ENCODE measurements around the gene TMEM134. TPM values are rescaled to one million over a fixed set of nuclear protein-coding genes. Genes with fewer than 3 reads are reported as not detected.

Gene TMEM134
- total RNA-seq, 2 experiments from 2014 or later: 52.6 to 56.1 TPM

GRCh38 chr11:67498544-67498972 lies 29.5 kb upstream of the TMEM134 start:
- peaks cover 29% of the 10 kb centered on the region for H3K36me3 Mint-ChIP-seq (ENCODE audit: low read depth)

GRCh38 chr11:67497656-67498291 lies 28.7 kb upstream of the TMEM134 start:
- intact Hi-C loops (cut with micrococcal nuclease): no loop called here
- Mint-ChIP-seq H3K36me3 (ENCODE audit: low read depth) (peaks cover 26% of the 10 kb centered on the region), H3K4me3 (no peak overlapping the region), H3K9me3 (no peaks in the 10 kb centered on the region), H3K27ac (no peak overlapping the region), H3K4me1 (ENCODE audit: low read depth) (peaks cover 14% of the 10 kb centered on the region), H3K27me3 (ENCODE audit: low read depth) (no peaks in the 10 kb centered on the region)
- CTCF ChIA-PET: no interaction called here
- DNase-seq: no peak

More at GRCh38 chr11:67498544-67498972, 29.5 kb upstream of the TMEM134 start:
- CTCF ChIA-PET: no interaction called here
- Mint-ChIP-seq H3K4me3 (no peak overlapping the region), H3K27ac (no peak overlapping the region), H3K4me1 (ENCODE audit: low read depth) (peaks cover 21% of the 10 kb centered on the region), H3K9me3 (no peaks in the 10 kb centered on the region), H3K27me3 (ENCODE audit: low read depth) (no peaks in the 10 kb centered on the region)
- intact Hi-C loops (cut with micrococcal nuclease): no loop called here
- no peak for DNase-seq

- no peak for DNase-seq
- CTCF ChIA-PET: no interaction called here
- H3K4me1 Mint-ChIP-seq (ENCODE audit: low read depth): peaks cover 7% of the 10 kb centered on the region
- peaks cover 26% of the 10 kb centered on the region for H3K36me3 Mint-ChIP-seq (ENCODE audit: low read depth)
- intact Hi-C loops (cut with micrococcal nuclease): no loop called here
- H3K27me3 Mint-ChIP-seq (ENCODE audit: low read depth): no peaks in the 10 kb centered on the region
- H3K27ac Mint-ChIP-seq: no peak overlapping the region
- no peak overlapping the region for H3K4me3 Mint-ChIP-seq
- H3K9me3 Mint-ChIP-seq: no peaks in the 10 kb centered on the region
Measured at GRCh38 chr11:67496113-67496512, 27.1 kb upstream of the TMEM134 start.

GRCh38 chr11:67495234-67496005 lies 26.4 kb upstream of the TMEM134 start:
- no peak for DNase-seq
- Mint-ChIP-seq H3K9me3 (no peaks in the 10 kb centered on the region), H3K4me1 (ENCODE audit: low read depth) (peaks cover 3% of the 10 kb centered on the region), H3K27ac (no peak overlapping the region), H3K36me3 (ENCODE audit: low read depth) (peaks cover 22% of the 10 kb centered on the region), H3K27me3 (ENCODE audit: low read depth) (no peaks in the 10 kb centered on the region), H3K4me3 (no peak overlapping the region)
- intact Hi-C loops (cut with micrococcal nuclease): no loop called here
- CTCF ChIA-PET: no interaction called here

- H3K27me3 Mint-ChIP-seq (ENCODE audit: low read depth): no peaks in the 10 kb centered on the region
- intact Hi-C loops (cut with micrococcal nuclease): no loop called here
- no peak overlapping the region for H3K27ac Mint-ChIP-seq
- CTCF ChIA-PET: no interaction called here
- peaks cover 5% of the 10 kb centered on the region for H3K4me1 Mint-ChIP-seq (ENCODE audit: low read depth)
- no peak for DNase-seq
- H3K9me3 Mint-ChIP-seq: no peaks in the 10 kb centered on the region
- H3K36me3 Mint-ChIP-seq (ENCODE audit: low read depth): peaks cover 27% of the 10 kb centered on the region
- H3K4me3 Mint-ChIP-seq: no peak overlapping the region
Measured at GRCh38 chr11:67494371-67495233, 25.6 kb upstream of the TMEM134 start.

- no peaks in the 10 kb centered on the region for H3K27me3 Mint-ChIP-seq (ENCODE audit: low read depth)
- intact Hi-C loops (cut with micrococcal nuclease): no loop called here
Measured at GRCh38 chr11:67493548-67494370, 24.7 kb upstream of the TMEM134 start.

GRCh38 chr11:67492801-67493547 lies 23.9 kb upstream of the TMEM134 start:
- H3K27ac Mint-ChIP-seq: no peak overlapping the region

More at GRCh38 chr11:67493548-67494370, 24.7 kb upstream of the TMEM134 start:
- CTCF ChIA-PET: interaction anchor here (0.6 kb wide), 1 partner anchor 28 kb away, joined by 3 read pairs; no protein-coding TSS in a partner anchor
- peaks cover 28% of the 10 kb centered on the region for H3K36me3 Mint-ChIP-seq (ENCODE audit: low read depth)
- DNase-seq: no peak
- H3K27ac Mint-ChIP-seq: no peak overlapping the region
- peaks cover 10% of the 10 kb centered on the region for H3K4me1 Mint-ChIP-seq (ENCODE audit: low read depth)
- H3K4me3 Mint-ChIP-seq: no peak overlapping the region
- H3K9me3 Mint-ChIP-seq: no peaks in the 10 kb centered on the region

GRCh38 chr11:67492069-67492727 lies 23.1 kb upstream of the TMEM134 start:
- CTCF ChIA-PET: no interaction called here
- intact Hi-C loops (cut with micrococcal nuclease): no loop called here
- no peak for DNase-seq
- peaks cover 33% of the 10 kb centered on the region for H3K36me3 Mint-ChIP-seq (ENCODE audit: low read depth)
- H3K27me3 Mint-ChIP-seq (ENCODE audit: low read depth): no peaks in the 10 kb centered on the region
- H3K27ac Mint-ChIP-seq: no peak overlapping the region
- H3K4me3 Mint-ChIP-seq: no peak overlapping the region
- no peaks in the 10 kb centered on the region for H3K9me3 Mint-ChIP-seq
- H3K4me1 Mint-ChIP-seq (ENCODE audit: low read depth): peaks cover 25% of the 10 kb centered on the region

More at GRCh38 chr11:67492801-67493547, 23.9 kb upstream of the TMEM134 start:
- Mint-ChIP-seq H3K4me3 (no peak overlapping the region), H3K9me3 (no peaks in the 10 kb centered on the region), H3K36me3 (ENCODE audit: low read depth) (peaks cover 33% of the 10 kb centered on the region), H3K4me1 (ENCODE audit: low read depth) (peaks cover 18% of the 10 kb centered on the region), H3K27me3 (ENCODE audit: low read depth) (no peaks in the 10 kb centered on the region)
- intact Hi-C loops (cut with micrococcal nuclease): no loop called here
- peak; percentile 28 for DNase-seq
- CTCF ChIA-PET: interaction anchor here (0.6 kb wide), 1 partner anchor 27 kb away, joined by 3 read pairs; no protein-coding TSS in a partner anchor

- Mint-ChIP-seq H3K27ac (peak overlapping the region; percentile 61), H3K4me3 (no peak overlapping the region), H3K9me3 (no peaks in the 10 kb centered on the region), H3K4me1 (ENCODE audit: low read depth) (peaks cover 33% of the 10 kb centered on the region), H3K36me3 (ENCODE audit: low read depth) (peaks cover 34% of the 10 kb centered on the region), H3K27me3 (ENCODE audit: low read depth) (no peaks in the 10 kb centered on the region)
- DNase-seq: no peak
- intact Hi-C loops (cut with micrococcal nuclease): no loop called here
- CTCF ChIA-PET: no interaction called here
Measured at GRCh38 chr11:67491276-67492068, 22.4 kb upstream of the TMEM134 start.

GRCh38 chr11:67490727-67491065 lies 21.6 kb upstream of the TMEM134 start:
- H3K4me1 Mint-ChIP-seq (ENCODE audit: low read depth): peaks cover 40% of the 10 kb centered on the region
- no peak overlapping the region for H3K4me3 Mint-ChIP-seq
- intact Hi-C loops (cut with micrococcal nuclease): no loop called here
- CTCF ChIA-PET: no interaction called here
- no peaks in the 10 kb centered on the region for H3K9me3 Mint-ChIP-seq
- no peak for DNase-seq
- H3K27ac Mint-ChIP-seq: peak overlapping the region; percentile 61
- H3K27me3 Mint-ChIP-seq (ENCODE audit: low read depth): no peaks in the 10 kb centered on the region
- peaks cover 35% of the 10 kb centered on the region for H3K36me3 Mint-ChIP-seq (ENCODE audit: low read depth)

Data from activated naive CD4-positive, alpha-beta T cell treated with anti-CD3 and anti-CD28 coated beads for 36 hours (primary cell).